WTC11 (cell line): Measurements from ENCODE around the gene PRKAG2. TPM values are rescaled to one million over a fixed set of nuclear protein-coding genes. Genes with fewer than 3 reads are reported as not detected.

Source experiments
- ATAC-seq: fragments of 200-7000 bp; cut with Tn5 transposase; 2 replicates; pipeline ENCODE4 v1.10.0; 2021; ENCODE audit warnings: mild to moderate bottlenecking, moderate library complexity
- CTCF ChIA-PET: fragments of 300-600 bp; sonication (Branson Sonifier 250); formaldehyde crosslinking; loops from one replicate; lab custom pipeline; 2021; ENCODE audit warnings: antibody characterized with exemption; lab: Charles Lee
- POLR2A ChIA-PET: fragments of 350-600 bp; sonication (Branson Sonifier 250); formaldehyde crosslinking; loops from one replicate; lab custom pipeline; 2021; ENCODE audit warnings: antibody characterized with exemption; lab: Charles Lee
- DNase-seq: peaks from one replicate; pipeline ENCODE4 v3.0.0; 2021; ENCODE audit warnings: low spot score
- H3K27ac Mint-ChIP-seq: 2 replicates; pipeline ENCODE4 v1.8.0; 2021; ENCODE audit warnings: mixed read lengths
- H3K27me3 Mint-ChIP-seq: 2 replicates; pipeline ENCODE4 v1.8.0; 2021; ENCODE audit warnings: low read depth, mild to moderate bottlenecking, moderate library complexity, mixed read lengths
- H3K36me3 Mint-ChIP-seq: 2 replicates; pipeline ENCODE4 v1.8.0; 2021; ENCODE audit warnings: mixed read lengths
- H3K4me1 Mint-ChIP-seq: 2 replicates; pipeline ENCODE4 v1.8.0; 2022; ENCODE audit warnings: mixed read lengths
- H3K4me3 Mint-ChIP-seq: 2 replicates; pipeline ENCODE4 v1.8.0; 2021; ENCODE audit warnings: mild to moderate bottlenecking, moderate library complexity, mixed read lengths
- H3K9me3 Mint-ChIP-seq: 2 replicates; pipeline ENCODE4 v1.8.0; 2021; ENCODE audit warnings: mixed read lengths
- AFF4 ChIP-seq: sonication (generic); formaldehyde crosslinking; IDR thresholded peaks from 2 replicates; pipeline ENCODE4 v1.8.1; 2023; ENCODE audit warnings: mild to moderate bottlenecking, missing genetic modification reagents, borderline replicate concordance
- ATF1 ChIP-seq: sonication (generic); formaldehyde crosslinking; IDR thresholded peaks from 2 replicates; pipeline ENCODE4 v1.8.1; 2023; ENCODE audit warnings: mild to moderate bottlenecking, moderate library complexity, missing genetic modification reagents
- ATF2 ChIP-seq: sonication (generic); formaldehyde crosslinking; IDR thresholded peaks from 2 replicates; pipeline ENCODE4 v1.8.1; 2022; ENCODE audit warnings: low read depth, missing genetic modification reagents, borderline replicate concordance
- ATF3 ChIP-seq: sonication (generic); formaldehyde crosslinking; conservative IDR thresholded peaks from 2 replicates; pipeline ENCODE4 v1.8.1; 2022; ENCODE audit warnings: mild to moderate bottlenecking, missing genetic modification reagents
- CDX4 ChIP-seq: fragments of 250-450 bp; sonication (Bioruptor Pico); IDR thresholded peaks from 2 replicates; pipeline ENCODE4 v1.9.0; 2021; ENCODE audit warnings: moderate library complexity, mild to moderate bottlenecking, inconsistent platforms, borderline replicate concordance
- ESRRA ChIP-seq: sonication (generic); formaldehyde crosslinking; IDR thresholded peaks from 2 replicates; pipeline ENCODE4 v1.8.1; 2022; ENCODE audit warnings: mild to moderate bottlenecking, missing genetic modification reagents, borderline replicate concordance
- GTF2I ChIP-seq: fragments of 250-450 bp; sonication (Bioruptor Pico); conservative IDR thresholded peaks from 2 replicates; pipeline ENCODE4 v1.4.0; 2021; ENCODE audit warnings: mild to moderate bottlenecking
- HMGA2 ChIP-seq: fragments of 250-450 bp; sonication (Bioruptor Pico); IDR thresholded peaks from 2 replicates; pipeline ENCODE4 v1.4.0; 2021; ENCODE audit warnings: mild to moderate bottlenecking, moderate library complexity
- IRF1 ChIP-seq: sonication (generic); formaldehyde crosslinking; IDR thresholded peaks from 2 replicates; pipeline ENCODE4 v1.8.0; 2023; ENCODE audit warnings: missing genetic modification reagents
- JUN ChIP-seq: sonication (generic); formaldehyde crosslinking; IDR thresholded peaks from 2 replicates; pipeline ENCODE4 v1.8.0; 2023; ENCODE audit warnings: mild to moderate bottlenecking, missing genetic modification reagents
- KAT7 ChIP-seq: sonication (generic); formaldehyde crosslinking; IDR thresholded peaks from 2 replicates; pipeline ENCODE4 v1.8.1; 2023; ENCODE audit warnings: missing genetic modification reagents, mild to moderate bottlenecking, borderline replicate concordance
- NFATC4 ChIP-seq: fragments of 250-450 bp; sonication (Bioruptor Pico); IDR thresholded peaks from 2 replicates; pipeline ENCODE4 v1.9.0; 2021; ENCODE audit warnings: mild to moderate bottlenecking
- NFYB ChIP-seq: sonication (generic); formaldehyde crosslinking; conservative IDR thresholded peaks from 2 replicates; pipeline ENCODE4 v1.8.0; 2022; ENCODE audit warnings: low read depth, missing genetic modification reagents
- PRRX2 ChIP-seq: fragments of 250-450 bp; sonication (Bioruptor Pico); IDR thresholded peaks from 2 replicates; pipeline ENCODE4 v1.8.0; 2021; ENCODE audit warnings: mild to moderate bottlenecking
- SMAD4 ChIP-seq: sonication (generic); formaldehyde crosslinking; IDR thresholded peaks from 2 replicates; pipeline ENCODE4 v1.8.0; 2022; ENCODE audit warnings: mild to moderate bottlenecking, missing genetic modification reagents
- TEAD1 ChIP-seq: sonication (generic); formaldehyde crosslinking; IDR thresholded peaks from 2 replicates; pipeline ENCODE4 v1.8.0; 2022; ENCODE audit warnings: mild to moderate bottlenecking, missing genetic modification reagents
- ZBTB21 ChIP-seq: sonication (generic); formaldehyde crosslinking; IDR thresholded peaks from 2 replicates; pipeline ENCODE4 v1.8.1; 2023; ENCODE audit warnings: mild to moderate bottlenecking, missing genetic modification reagents, borderline replicate concordance
- ZMAT4 ChIP-seq: fragments of 250-450 bp; sonication (Bioruptor Pico); IDR thresholded peaks from 2 replicates; pipeline ENCODE4 v1.9.0; 2021; ENCODE audit warnings: mild to moderate bottlenecking
- ZNF121 ChIP-seq: sonication (generic); formaldehyde crosslinking; IDR thresholded peaks from 2 replicates; pipeline ENCODE4 v1.8.0; 2023; ENCODE audit warnings: missing genetic modification reagents
- ZNF219 ChIP-seq: sonication (generic); formaldehyde crosslinking; IDR thresholded peaks from 2 replicates; pipeline ENCODE4 v1.8.0; 2023; ENCODE audit warnings: missing genetic modification reagents, mild to moderate bottlenecking, borderline replicate concordance
- ZNF232 ChIP-seq: sonication (generic); formaldehyde crosslinking; IDR thresholded peaks from 2 replicates; pipeline ENCODE4 v1.8.0; 2022; ENCODE audit warnings: mild to moderate bottlenecking, missing genetic modification reagents
- ZNF281 ChIP-seq: sonication (generic); formaldehyde crosslinking; IDR thresholded peaks from 2 replicates; pipeline ENCODE4 v1.8.0; 2023; ENCODE audit warnings: mild to moderate bottlenecking, missing genetic modification reagents
- ZNF317 ChIP-seq: sonication (generic); formaldehyde crosslinking; IDR thresholded peaks from 2 replicates; pipeline ENCODE4 v1.8.1; 2023; ENCODE audit warnings: low read depth, mild to moderate bottlenecking, moderate library complexity, missing genetic modification reagents, borderline replicate concordance
- ZNF423 ChIP-seq: fragments of 250-450 bp; sonication (Bioruptor Pico); IDR thresholded peaks from 2 replicates; pipeline ENCODE4 v2.1.2; 2022; ENCODE audit warnings: mild to moderate bottlenecking, moderate library complexity
- total RNA-seq: library from RNA; stranded (reverse); gene quantifications from 3 replicates; pipeline ENCODE4 v1.2.3, GENCODE V29; 2021

The PRKAG2 gene
- total RNA-seq, 1 experiment from 2014 or later: 20.3 TPM

- no peak for TF ChIP-seq CDX4 (CRISPR knock-in tag)
- TF ChIP-seq ZNF121 (CRISPR knock-in tag): no peak
- no peak for TF ChIP-seq ATF3 (CRISPR knock-in tag)
- no peak for TF ChIP-seq NFATC4 (CRISPR knock-in tag)
- no peak for TF ChIP-seq HMGA2 (CRISPR knock-in tag)
- no peak for TF ChIP-seq SMAD4 (CRISPR knock-in tag)
- no peak for TF ChIP-seq PRRX2 (CRISPR knock-in tag)
- no peak for TF ChIP-seq TEAD1 (CRISPR knock-in tag)
- no peak for TF ChIP-seq AFF4
- no peak for TF ChIP-seq IRF1 (CRISPR knock-in tag)
Measured at GRCh38 chr7:151886783-151887182, 9.9 kb upstream of the PRKAG2 start (continued).

- no peaks in the 10 kb centered on the region for H3K36me3 Mint-ChIP-seq
- ChIA-PET POLR2A (no interaction called here), CTCF (no interaction called here)
- no peak for ATAC-seq
- peaks cover 4% of the 10 kb centered on the region for H3K27me3 Mint-ChIP-seq
- no peak overlapping the region for H3K4me3 Mint-ChIP-seq
- DNase-seq: no peak
- no peaks in the 10 kb centered on the region for H3K9me3 Mint-ChIP-seq
- H3K4me1 Mint-ChIP-seq: peaks cover 4% of the 10 kb centered on the region
- H3K27ac Mint-ChIP-seq: no peak overlapping the region
- TF ChIP-seq GTF2I (CRISPR knock-in tag): no peak
- no peak for TF ChIP-seq IRF1 (CRISPR knock-in tag)
- no peak for TF ChIP-seq ZNF423 (CRISPR knock-in tag)
- no peak for TF ChIP-seq ATF1
- TF ChIP-seq JUN (CRISPR knock-in tag): no peak
- TF ChIP-seq ZNF219 (CRISPR knock-in tag): no peak
- TF ChIP-seq ZNF232 (CRISPR knock-in tag): no peak
- TF ChIP-seq ZNF317: no peak
- TF ChIP-seq KAT7 (CRISPR knock-in tag): no peak
- no peak for TF ChIP-seq ATF2
- no peak for TF ChIP-seq NFYB (CRISPR knock-in tag)
- no peak for TF ChIP-seq ESRRA (CRISPR knock-in tag)
- TF ChIP-seq ZMAT4 (CRISPR knock-in tag): no peak
- no peak for TF ChIP-seq NFATC4 (CRISPR knock-in tag)
- TF ChIP-seq ZNF281: no peak
- no peak for TF ChIP-seq ZBTB21 (CRISPR knock-in tag)
Measured at GRCh38 chr7:151885202-151885580, 8.3 kb upstream of the PRKAG2 start.
